ENCODE results near the gene OR5AR1. TPM values are rescaled to one million over a fixed set of nuclear protein-coding genes. Genes with fewer than 3 reads are reported as not detected.

The OR5AR1 gene
- total RNA-seq, 1 donor from 2014 or later = not detected

Small RNA genes within 50 kb of the gene (small RNA-seq; reads per million reads assigned to genes)
- not detected for gene AP004245.1 (ENCODE audit: low replicate concordance)

Other genes with a start within 250 kb of the OR5AR1 start
- not detected for gene OR5M3, start 190.3 kb upstream of the OR5AR1 start, total RNA-seq
- gene OR5M8, start 172.3 kb upstream of the OR5AR1 start, total RNA-seq = not detected
- gene OR5M11, start 120.4 kb upstream of the OR5AR1 start, total RNA-seq = not detected
- not detected for gene OR5M10, start 86.0 kb upstream of the OR5AR1 start, total RNA-seq
- gene OR5M1, start 48.8 kb upstream of the OR5AR1 start, total RNA-seq = not detected
- gene OR5AP2, start 21.2 kb upstream of the OR5AR1 start, total RNA-seq = not detected
- gene OR9G1, start 35.4 kb downstream of the OR5AR1 start, total RNA-seq = not detected
- gene OR9G4, start 85.0 kb downstream of the OR5AR1 start, total RNA-seq = not detected